GM12874 (cell line): ENCODE measurements around the gene NAV2.

Experiments
- TF ChIP-seq, protein P1 (sequence below): IDR thresholded peaks from 2 replicates; pipeline ENCODE4 v1.5.1; 2011; ENCODE audit warnings: low read depth, mild to moderate bottlenecking, control low read depth, low read length, moderate library complexity; ENCODE audit not compliant: insufficient read depth

Gene NAV2

DNA sequence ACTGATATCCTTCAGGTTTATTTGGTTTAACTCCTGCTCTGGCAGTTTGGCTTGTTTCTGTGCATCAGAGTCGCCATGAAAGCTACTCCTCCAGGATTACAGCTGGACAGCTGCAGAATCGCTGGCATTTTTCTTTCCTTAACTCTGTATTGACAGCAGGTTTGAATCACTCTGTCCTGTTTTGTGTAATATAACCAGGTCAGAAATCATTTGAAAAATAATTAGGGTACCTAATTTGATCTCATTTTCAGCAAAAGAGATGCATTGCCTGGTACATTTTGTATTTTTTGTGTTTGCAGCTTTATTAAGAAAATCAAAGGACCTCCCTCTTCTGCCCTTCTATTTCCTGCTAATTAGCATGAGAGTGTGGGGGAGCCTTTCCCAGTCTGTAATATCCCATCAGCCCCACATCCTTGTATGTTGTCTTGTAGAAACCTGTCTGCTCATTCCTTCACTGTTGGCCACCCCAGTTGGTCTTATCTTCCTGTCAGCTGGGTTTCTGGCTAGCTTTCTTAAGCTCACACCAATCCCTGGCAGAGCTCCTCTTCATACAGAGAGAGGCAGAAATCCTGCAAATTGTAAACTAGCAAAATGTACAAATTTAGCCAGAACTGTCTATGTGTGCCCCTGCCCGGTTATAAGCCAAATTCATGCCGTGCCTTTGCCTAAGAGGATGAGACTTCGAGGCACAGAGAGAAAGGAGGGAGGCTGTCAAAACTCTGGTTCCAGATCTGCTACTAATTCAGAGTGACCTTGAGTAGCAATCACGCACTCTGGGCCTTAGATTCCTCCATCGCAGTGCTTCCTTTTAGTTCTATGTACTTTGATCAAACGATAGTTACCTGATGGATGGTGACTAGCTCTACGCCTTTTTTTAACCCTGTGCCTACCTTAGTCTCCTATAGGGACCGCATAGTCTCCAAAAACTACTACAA, 200.6 kb downstream of the NAV2 start:
- TF ChIP-seq, protein P1, sequence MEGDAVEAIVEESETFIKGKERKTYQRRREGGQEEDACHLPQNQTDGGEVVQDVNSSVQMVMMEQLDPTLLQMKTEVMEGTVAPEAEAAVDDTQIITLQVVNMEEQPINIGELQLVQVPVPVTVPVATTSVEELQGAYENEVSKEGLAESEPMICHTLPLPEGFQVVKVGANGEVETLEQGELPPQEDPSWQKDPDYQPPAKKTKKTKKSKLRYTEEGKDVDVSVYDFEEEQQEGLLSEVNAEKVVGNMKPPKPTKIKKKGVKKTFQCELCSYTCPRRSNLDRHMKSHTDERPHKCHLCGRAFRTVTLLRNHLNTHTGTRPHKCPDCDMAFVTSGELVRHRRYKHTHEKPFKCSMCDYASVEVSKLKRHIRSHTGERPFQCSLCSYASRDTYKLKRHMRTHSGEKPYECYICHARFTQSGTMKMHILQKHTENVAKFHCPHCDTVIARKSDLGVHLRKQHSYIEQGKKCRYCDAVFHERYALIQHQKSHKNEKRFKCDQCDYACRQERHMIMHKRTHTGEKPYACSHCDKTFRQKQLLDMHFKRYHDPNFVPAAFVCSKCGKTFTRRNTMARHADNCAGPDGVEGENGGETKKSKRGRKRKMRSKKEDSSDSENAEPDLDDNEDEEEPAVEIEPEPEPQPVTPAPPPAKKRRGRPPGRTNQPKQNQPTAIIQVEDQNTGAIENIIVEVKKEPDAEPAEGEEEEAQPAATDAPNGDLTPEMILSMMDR: no peak

DNA sequence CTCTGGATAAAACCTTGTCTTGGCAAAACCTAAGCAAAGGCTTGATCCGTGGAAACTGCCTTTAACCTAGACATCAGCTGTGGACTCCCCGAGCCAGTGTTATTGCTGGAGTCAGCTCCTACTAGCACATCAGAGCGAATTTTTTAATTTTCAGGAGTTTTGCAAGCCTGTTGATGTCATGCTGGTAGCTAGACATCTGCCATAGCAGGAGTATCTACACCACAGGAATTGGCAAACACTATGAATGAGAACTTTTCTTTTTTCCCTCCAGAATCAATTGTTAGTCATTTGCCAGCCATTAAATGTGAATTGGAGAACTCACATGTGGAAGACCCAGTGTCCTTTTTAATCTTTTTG, 201.2 kb downstream of the NAV2 start:
- TF ChIP-seq, protein P1: no peak

DNA sequence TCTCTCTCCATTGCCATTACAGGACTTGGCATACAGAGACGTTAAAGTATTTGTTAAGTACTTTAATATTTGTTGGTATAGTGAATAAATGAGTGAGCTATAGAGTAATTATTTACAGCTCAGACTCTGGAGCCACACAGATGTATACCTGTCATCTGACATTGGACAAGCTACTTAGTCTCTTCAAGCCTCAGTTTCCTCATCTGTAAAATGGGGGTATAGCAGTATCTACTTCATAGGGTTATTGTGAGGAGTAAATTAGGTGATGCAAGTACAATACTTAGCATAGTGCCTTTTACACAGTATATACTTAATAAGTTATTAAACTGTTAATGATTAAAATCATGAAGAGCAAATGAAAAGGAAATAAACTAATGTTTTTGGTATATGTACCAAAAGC, 203.2 kb downstream of the NAV2 start:
- TF ChIP-seq, protein P1: no peak

DNA sequence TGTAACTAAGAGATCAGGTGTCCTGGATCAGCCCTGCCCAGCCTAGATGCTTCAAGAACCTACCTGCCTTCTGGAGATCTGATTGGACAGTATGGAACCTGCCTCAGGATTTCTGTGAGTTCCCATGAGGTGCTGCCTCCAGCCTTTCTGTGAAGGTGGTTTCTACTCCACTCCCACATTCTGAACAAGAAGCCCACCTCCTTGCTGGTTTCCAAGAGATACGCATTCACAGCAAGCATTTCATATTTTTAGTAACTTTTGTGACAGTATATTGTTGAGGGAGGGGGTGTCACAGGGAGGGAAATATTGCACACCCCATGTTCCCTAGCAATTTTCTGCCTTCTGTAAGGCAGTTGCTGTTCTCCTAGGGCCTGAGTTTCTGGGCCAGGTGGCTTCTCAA, 204.4 kb downstream of the NAV2 start:
- TF ChIP-seq, protein P1: no peak

DNA sequence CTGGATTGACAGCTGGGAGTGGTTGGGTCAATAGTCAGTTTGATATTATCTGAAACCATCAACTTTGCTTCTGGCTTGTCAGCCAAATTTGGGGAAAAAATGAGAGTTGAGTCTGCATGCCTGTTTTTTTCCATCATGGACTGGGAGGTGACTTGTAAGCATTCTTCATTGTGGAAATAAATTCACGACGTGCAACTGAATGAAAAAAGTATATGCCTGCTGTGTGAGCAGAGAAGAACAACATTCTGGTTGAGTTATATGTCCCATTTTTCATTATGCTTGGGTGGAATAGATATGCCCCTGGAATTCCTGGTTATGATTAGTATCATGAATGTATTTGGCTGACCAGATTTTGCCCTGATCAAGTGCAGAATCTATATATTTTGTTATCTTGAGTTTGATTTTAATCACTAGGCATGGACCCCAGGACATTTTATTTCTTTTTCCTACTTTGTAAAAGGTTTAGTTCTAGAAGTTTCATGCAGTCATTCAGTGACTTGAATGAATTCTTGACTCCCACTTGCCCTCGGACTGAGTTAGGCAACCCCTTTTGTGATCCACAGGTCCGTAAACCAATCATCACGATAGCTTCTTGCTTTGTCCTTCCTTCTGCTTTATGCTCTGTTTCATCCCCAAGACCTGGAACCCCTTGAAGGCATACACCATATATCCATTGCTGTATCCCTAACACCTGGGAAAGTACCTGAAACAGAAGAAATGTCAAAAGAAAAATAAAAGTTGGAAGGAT, 205.8 kb downstream of the NAV2 start:
- TF ChIP-seq, protein P1: no peak

DNA sequence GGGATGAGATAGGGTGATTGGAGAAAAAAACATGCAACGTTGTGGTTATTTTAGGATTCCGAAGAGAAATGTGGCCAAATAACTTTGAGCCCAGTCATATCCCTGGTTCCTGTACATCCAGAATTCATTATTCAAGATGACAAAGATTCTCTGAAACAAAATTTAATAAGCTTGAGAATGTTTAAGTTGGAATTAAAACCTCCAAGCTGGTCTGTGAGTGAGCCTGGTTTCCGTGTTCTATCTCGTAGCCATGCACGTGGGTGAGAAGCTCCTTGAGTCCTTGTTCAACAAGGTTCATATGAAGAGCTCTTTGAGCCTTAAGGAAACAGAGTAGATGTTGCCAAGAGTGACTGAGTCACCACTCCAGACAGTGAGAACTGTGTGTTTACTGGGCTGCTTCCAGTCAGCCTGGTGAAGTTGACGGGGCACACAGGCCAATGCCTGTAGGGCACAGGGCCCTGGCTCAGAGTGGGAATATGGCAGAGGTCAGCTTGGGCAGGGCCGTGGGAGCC, 206.5 kb downstream of the NAV2 start:
- TF ChIP-seq, protein P1: no peak

DNA sequence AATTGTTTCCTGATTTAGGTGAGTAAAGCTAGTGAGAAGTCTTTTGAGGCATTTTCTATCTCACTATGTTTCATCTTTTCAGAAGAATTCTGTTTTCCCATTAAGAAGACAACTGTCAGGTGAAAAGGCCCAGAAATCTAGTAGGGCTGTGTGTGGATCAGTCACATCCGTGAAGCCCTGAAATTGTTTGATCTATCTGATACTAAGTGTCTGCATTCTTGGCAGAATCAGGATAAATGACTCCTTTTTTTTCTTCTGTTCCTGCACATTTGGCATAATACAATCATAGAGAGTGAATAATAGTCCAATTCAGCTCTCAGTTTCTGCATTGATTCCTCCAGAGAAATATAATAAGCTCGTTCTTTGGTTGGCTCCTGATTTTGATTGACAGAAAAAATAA, 208.3 kb downstream of the NAV2 start:
- TF ChIP-seq, protein P1: no peak
